ENCODE measurements around the gene CFHR4.

GRCh38 chr1:196902344-196902743 lies 14.5 kb downstream of the CFHR4 start:
- TF ChIP-seq, protein P1, sequence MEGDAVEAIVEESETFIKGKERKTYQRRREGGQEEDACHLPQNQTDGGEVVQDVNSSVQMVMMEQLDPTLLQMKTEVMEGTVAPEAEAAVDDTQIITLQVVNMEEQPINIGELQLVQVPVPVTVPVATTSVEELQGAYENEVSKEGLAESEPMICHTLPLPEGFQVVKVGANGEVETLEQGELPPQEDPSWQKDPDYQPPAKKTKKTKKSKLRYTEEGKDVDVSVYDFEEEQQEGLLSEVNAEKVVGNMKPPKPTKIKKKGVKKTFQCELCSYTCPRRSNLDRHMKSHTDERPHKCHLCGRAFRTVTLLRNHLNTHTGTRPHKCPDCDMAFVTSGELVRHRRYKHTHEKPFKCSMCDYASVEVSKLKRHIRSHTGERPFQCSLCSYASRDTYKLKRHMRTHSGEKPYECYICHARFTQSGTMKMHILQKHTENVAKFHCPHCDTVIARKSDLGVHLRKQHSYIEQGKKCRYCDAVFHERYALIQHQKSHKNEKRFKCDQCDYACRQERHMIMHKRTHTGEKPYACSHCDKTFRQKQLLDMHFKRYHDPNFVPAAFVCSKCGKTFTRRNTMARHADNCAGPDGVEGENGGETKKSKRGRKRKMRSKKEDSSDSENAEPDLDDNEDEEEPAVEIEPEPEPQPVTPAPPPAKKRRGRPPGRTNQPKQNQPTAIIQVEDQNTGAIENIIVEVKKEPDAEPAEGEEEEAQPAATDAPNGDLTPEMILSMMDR (IDR thresholded peaks at IDR 0.05; ENCODE audit: low read depth, low read length) = no peak
- TF ChIP-seq POLR2A (IDR thresholded peaks at IDR 0.05; ENCODE audit: extremely low read depth, insufficient read length) = no peak
- TF ChIP-seq, protein P2, sequence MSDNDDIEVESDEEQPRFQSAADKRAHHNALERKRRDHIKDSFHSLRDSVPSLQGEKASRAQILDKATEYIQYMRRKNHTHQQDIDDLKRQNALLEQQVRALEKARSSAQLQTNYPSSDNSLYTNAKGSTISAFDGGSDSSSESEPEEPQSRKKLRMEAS (IDR thresholded peaks at IDR 0.05; ENCODE audit: low read depth, low read length) = no peak
- no peak for TF ChIP-seq MYC (IDR thresholded peaks at IDR 0.05; ENCODE audit: low read depth, low read length)

All from NB4 (cell line).